Measurements from ENCODE around the gene ALOX15. TPM values are rescaled to one million over a fixed set of nuclear protein-coding genes. Genes with fewer than 3 reads are reported as not detected.
"Not testable (repeated sequence)": the region's sequence is repeated elsewhere in the genome, so short reads cannot be mapped to it uniquely, and the experiment has no call there.

The ALOX15 gene
- total RNA-seq, 2 donors from 2014 or later: not detected

- Mint-ChIP-seq H3K4me3 (no peak overlapping the region), H3K4me1 (ENCODE audit: low read depth in 2 of 2) (no peaks in the 10 kb centered on the region), H3K27me3 (peaks cover 0 to 7% of the 10 kb centered on the region in 2 donors), H3K9me3 (no peaks in the 10 kb centered on the region), H3K36me3 (no peaks in the 10 kb centered on the region), H3K27ac (no peak overlapping the region)
- ATAC-seq (no peak), DNase-seq (ENCODE audit: low spot score) (no peak)
Observed at GRCh38 chr17:4599505-4600281, 41.8 kb downstream of the ALOX15 start.

- Mint-ChIP-seq H3K4me1 (ENCODE audit: low read depth in 2 of 2) (no peaks in the 10 kb centered on the region), H3K27ac (no peak overlapping the region), H3K27me3 (peaks cover 0 to 5% of the 10 kb centered on the region in 2 donors), H3K9me3 (no peaks in the 10 kb centered on the region), H3K36me3 (no peaks in the 10 kb centered on the region), H3K4me3 (no peak overlapping the region)
- DNase-seq (ENCODE audit: low spot score) (no peak), ATAC-seq (peak in 1 of 2 donors; percentile 2)
Observed at GRCh38 chr17:4598776-4599504, 42.5 kb downstream of the ALOX15 start.

- H3K4me3 Mint-ChIP-seq: no peak overlapping the region
Observed at GRCh38 chr17:4597975-4598374, 43.5 kb downstream of the ALOX15 start.

GRCh38 chr17:4596636-4597380, 44.7 kb downstream of the ALOX15 start:
- ATAC-seq (no peak), DNase-seq (ENCODE audit: low spot score) (peak; percentile 29)
- Mint-ChIP-seq H3K9me3 (no peaks in the 10 kb centered on the region), H3K36me3 (no peaks in the 10 kb centered on the region), H3K27me3 (peaks cover 0 to 8% of the 10 kb centered on the region in 2 donors), H3K4me1 (ENCODE audit: low read depth in 2 of 2) (no peaks in the 10 kb centered on the region), H3K27ac (no peak overlapping the region), H3K4me3 (no peak overlapping the region)

More at GRCh38 chr17:4597975-4598374, 43.5 kb downstream of the ALOX15 start:
- Mint-ChIP-seq H3K4me1 (ENCODE audit: low read depth in 2 of 2) (no peaks in the 10 kb centered on the region), H3K9me3 (no peaks in the 10 kb centered on the region), H3K36me3 (no peaks in the 10 kb centered on the region), H3K27ac (no peak overlapping the region), H3K27me3 (peaks cover 0 to 5% of the 10 kb centered on the region in 2 donors)
- DNase-seq (ENCODE audit: low spot score) (no peak), ATAC-seq (no peak)

DNA sequence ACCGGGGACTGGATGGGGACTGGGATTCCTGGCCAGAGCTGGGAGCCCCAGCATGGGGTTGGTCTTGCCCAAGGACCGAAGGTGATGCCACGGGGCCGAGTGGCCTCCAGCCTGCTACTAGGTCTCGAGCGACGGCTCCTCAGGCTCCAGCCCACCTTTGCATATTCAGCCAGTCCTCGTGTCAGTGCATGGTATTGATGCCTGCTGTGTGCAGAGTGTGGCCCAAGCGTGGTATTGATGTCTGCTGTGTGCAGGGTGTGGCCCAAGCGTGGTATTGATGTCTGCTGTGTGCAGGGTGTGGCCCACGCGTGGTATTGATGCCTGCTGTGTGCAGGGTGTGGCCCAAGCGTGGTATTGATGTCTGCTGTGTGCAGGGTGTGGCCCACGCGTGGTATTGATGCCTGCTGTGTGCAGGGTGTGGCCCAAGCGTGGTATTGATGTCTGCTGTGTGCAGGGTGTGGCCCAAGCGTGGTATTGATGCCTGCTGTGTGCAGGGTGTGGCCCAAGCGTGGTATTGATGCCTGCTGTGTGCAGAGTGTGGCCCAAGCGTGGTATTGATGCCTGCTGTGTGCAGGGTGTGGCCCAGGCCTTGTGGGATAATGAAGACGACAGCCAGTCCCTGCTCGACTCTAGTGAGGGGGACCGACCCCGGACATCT, 45.7 kb downstream of the ALOX15 start:
- not testable (repeated sequence) for H3K27me3 Mint-ChIP-seq; ATAC-seq; H3K9me3 Mint-ChIP-seq; H3K36me3 Mint-ChIP-seq; H3K4me3 Mint-ChIP-seq; H3K27ac Mint-ChIP-seq; DNase-seq (ENCODE audit: low spot score); H3K4me1 Mint-ChIP-seq (ENCODE audit: low read depth in 2 of 2)

DNA sequence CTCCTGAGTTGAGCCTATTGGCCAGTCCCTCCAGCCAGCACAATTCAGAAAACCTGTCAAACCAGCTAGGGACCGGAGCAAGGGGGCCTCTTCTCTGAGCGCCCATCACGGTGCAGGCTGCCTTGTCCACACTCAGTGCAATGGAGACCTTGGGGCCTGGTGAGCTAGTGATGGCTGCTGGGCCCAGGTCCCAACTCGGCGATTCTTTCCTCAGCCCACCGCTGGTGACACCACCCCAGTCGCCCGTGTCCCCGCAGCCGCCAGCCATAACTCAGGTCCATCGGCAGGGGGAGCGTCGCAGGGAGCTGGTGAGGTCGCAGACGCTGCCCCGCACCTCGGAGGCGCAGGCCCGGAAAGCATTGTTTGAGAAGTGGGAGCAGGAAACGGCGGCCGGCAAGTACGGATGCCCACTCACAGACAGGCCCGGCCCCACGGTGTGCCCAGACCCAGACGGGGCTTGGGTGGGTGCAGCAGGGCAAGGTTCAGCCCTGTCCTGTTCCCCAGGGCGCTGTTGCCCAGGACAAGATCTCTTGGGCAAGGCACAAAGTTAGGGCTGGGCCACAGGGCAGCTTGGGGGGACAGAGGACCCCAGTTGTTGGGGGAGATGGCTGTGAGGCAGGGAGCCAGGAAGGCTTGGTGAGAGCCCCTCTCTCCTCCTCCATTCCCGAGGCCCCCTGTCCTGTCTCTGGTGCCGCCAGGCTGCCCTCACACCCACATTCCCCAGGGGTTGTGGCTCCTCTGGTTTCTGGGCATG, 46.4 kb downstream of the ALOX15 start:
- Mint-ChIP-seq H3K4me1 (ENCODE audit: low read depth in 2 of 2) (no peaks in the 10 kb centered on the region), H3K9me3 (no peaks in the 10 kb centered on the region)

DNA sequence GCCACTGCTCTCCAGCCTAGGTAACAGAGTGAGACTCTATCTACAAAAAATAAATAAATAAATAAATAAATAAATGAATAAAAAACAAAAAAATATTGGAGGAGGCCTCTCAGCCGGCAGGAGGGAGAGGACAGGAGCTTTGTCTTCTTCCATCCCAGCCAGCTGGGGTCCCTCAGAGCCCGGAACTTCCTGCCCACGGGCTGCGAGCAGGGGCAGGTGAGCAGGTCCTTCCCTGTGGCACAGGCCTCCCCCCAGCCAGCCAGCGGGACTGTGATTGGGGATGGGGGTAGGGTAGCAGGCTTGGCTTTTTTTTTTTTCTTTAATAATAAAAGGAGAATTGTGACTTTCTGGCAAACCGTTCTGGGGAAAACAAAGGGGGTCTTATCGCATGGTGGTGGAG, 47.1 kb downstream of the ALOX15 start:
- peaks cover 9 to 14% of the 10 kb centered on the region in 2 donors for H3K27me3 Mint-ChIP-seq
- no peaks in the 10 kb centered on the region for H3K36me3 Mint-ChIP-seq
- ATAC-seq (no peak), DNase-seq (ENCODE audit: low spot score) (peak; percentile 51)
- no peaks in the 10 kb centered on the region for H3K9me3 Mint-ChIP-seq
- no peak overlapping the region for H3K27ac Mint-ChIP-seq
- H3K4me1 Mint-ChIP-seq (ENCODE audit: low read depth in 2 of 2): no peaks in the 10 kb centered on the region
- H3K4me3 Mint-ChIP-seq: no peak overlapping the region

More for the DNA sequence above, 46.4 kb downstream of the ALOX15 start:
- DNase-seq (ENCODE audit: low spot score) (peak; percentile 60), ATAC-seq (peak; percentile 49 to 62)
- H3K4me3 Mint-ChIP-seq: no peak overlapping the region
- no peaks in the 10 kb centered on the region for H3K36me3 Mint-ChIP-seq
- H3K27ac Mint-ChIP-seq: no peak overlapping the region
- H3K27me3 Mint-ChIP-seq: peaks cover 8 to 14% of the 10 kb centered on the region in 2 donors

- Mint-ChIP-seq H3K4me3 (no peak overlapping the region), H3K36me3 (no peaks in the 10 kb centered on the region), H3K4me1 (ENCODE audit: low read depth in 2 of 2) (no peaks in the 10 kb centered on the region), H3K27me3 (peaks cover 9 to 14% of the 10 kb centered on the region in 2 donors), H3K9me3 (no peaks in the 10 kb centered on the region), H3K27ac (no peak overlapping the region)
- DNase-seq (ENCODE audit: low spot score) (peak; percentile 38), ATAC-seq (peak in 1 of 2 donors; percentile 2)
Observed at GRCh38 chr17:4593021-4593421, 48.5 kb downstream of the ALOX15 start.

- Mint-ChIP-seq H3K27me3 (peaks cover 9 to 11% of the 10 kb centered on the region in 2 donors), H3K4me1 (ENCODE audit: low read depth in 2 of 2) (no peaks in the 10 kb centered on the region), H3K9me3 (no peaks in the 10 kb centered on the region), H3K36me3 (no peaks in the 10 kb centered on the region), H3K27ac (no peak overlapping the region), H3K4me3 (no peak overlapping the region)
- peak; percentile 31 for DNase-seq (ENCODE audit: low spot score)
- ATAC-seq: no peak
Observed at GRCh38 chr17:4592240-4593005, 49.1 kb downstream of the ALOX15 start.

- no peaks in the 10 kb centered on the region for H3K36me3 Mint-ChIP-seq
- H3K27me3 Mint-ChIP-seq: peaks cover 13% of the 10 kb centered on the region in 2 donors
- no peaks in the 10 kb centered on the region for H3K9me3 Mint-ChIP-seq
- H3K27ac Mint-ChIP-seq: no peak overlapping the region
- ATAC-seq (no peak), DNase-seq (ENCODE audit: low spot score) (no peak)
- H3K4me1 Mint-ChIP-seq (ENCODE audit: low read depth in 2 of 2): no peaks in the 10 kb centered on the region
- H3K4me3 Mint-ChIP-seq: no peak overlapping the region
Observed at GRCh38 chr17:4591529-4591928, 49.9 kb downstream of the ALOX15 start.

DNA sequence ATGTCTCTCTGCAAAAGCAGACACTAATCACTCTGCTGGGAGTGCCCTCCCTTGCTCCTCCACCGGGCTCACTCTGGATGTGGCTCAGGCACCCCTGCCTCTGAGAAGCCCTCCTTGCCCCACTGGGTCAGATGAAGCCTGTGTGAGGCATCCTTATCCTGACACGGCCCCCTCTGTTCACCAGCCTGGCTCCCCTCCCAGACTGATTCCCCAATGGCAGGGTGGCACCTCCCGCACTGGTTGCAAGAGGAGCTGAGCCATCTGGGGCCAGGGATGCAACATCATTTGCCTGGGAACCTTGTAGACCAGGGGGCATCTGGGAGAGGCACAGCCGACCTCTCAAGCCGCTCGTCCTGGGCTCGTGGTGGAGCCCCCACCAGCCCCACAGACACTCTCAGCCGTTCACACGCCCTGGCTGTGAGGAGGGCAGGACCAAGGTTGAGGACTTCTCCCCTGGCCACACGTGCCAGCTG, 50.5 kb downstream of the ALOX15 start:
- peaks cover 17 to 18% of the 10 kb centered on the region in 2 donors for H3K27me3 Mint-ChIP-seq

GRCh38 chr17:4590042-4590441, 51.4 kb downstream of the ALOX15 start:
- not testable (repeated sequence) for H3K9me3 Mint-ChIP-seq; DNase-seq (ENCODE audit: low spot score); H3K4me3 Mint-ChIP-seq; H3K36me3 Mint-ChIP-seq; ATAC-seq; H3K27ac Mint-ChIP-seq; H3K4me1 Mint-ChIP-seq (ENCODE audit: low read depth in 2 of 2)
- H3K27me3 Mint-ChIP-seq: peaks cover 20% of the 10 kb centered on the region in 2 donors

More for the DNA sequence above, 50.5 kb downstream of the ALOX15 start:
- ATAC-seq (no peak), DNase-seq (ENCODE audit: low spot score) (no peak)
- H3K36me3 Mint-ChIP-seq: no peaks in the 10 kb centered on the region
- no peak overlapping the region for H3K27ac Mint-ChIP-seq
- H3K4me3 Mint-ChIP-seq: no peak overlapping the region
- no peaks in the 10 kb centered on the region for H3K4me1 Mint-ChIP-seq (ENCODE audit: low read depth in 2 of 2)
- H3K9me3 Mint-ChIP-seq: no peaks in the 10 kb centered on the region

All from natural killer cell treated with Interleukin-12 subunit alpha and Interleukin-12 subunit beta and Interleukin-15 and Interleukin-18, amount 100 ng/mL, for 72 hours (primary cell).